HEK293 (cell line): ENCODE results near the gene TMEM141.
"Not testable (repeated sequence)": the region's sequence is repeated elsewhere in the genome, so short reads cannot be mapped to it uniquely, and the experiment has no call there.

ENCODE experiments used
- CTCF ChIA-PET: fragments of 350-600 bp; formaldehyde crosslinking; extraction: SDS; loops from one replicate; lab custom pipeline; 2021; ENCODE audit warnings: antibody characterized with exemption; lab: Yijun Ruan, JAX
- POLR2A ChIA-PET: fragments of 300-600 bp; formaldehyde crosslinking; extraction: SDS; loops from one replicate; lab custom pipeline; 2020; ENCODE audit warnings: antibody characterized with exemption, inconsistent platforms; lab: Yijun Ruan, JAX
- H3K27ac ChIP-seq: fragments of 200-500 bp; sonication (Bioruptor generic); 2 replicates; pipeline ENCODE4 v1.5.1; 2014; ENCODE audit warnings: low read depth, low read length, control low read depth, inconsistent platforms; ENCODE audit errors: extremely low read depth
- H3K36me3 ChIP-seq, 2 experiments: fragments of 200-500 bp in 1 of 2; sonication (Bioruptor generic) in 1 of 2; 1 replicate in 1 of 2; 2 replicates in 1 of 2; pipeline ENCODE4 v1.5.1; 2014 to 2017; ENCODE audit warnings: inconsistent platforms in 2 of 2, low read length in 2 of 2; ENCODE audit not compliant: control insufficient read depth in 2 of 2, insufficient read depth in 1 of 2
- H3K4me1 ChIP-seq: fragments of 200-500 bp; sonication (Bioruptor generic); 2 replicates; pipeline ENCODE4 v1.5.1; 2014; ENCODE audit warnings: mild to moderate bottlenecking, low read length, inconsistent platforms; ENCODE audit not compliant: control insufficient read depth, insufficient read depth
- H3K4me3 ChIP-seq: 2 replicates; pipeline ENCODE4 v1.5.1; 2011; ENCODE audit warnings: low read depth, mild to moderate bottlenecking, control low read depth, low read length, moderate library complexity
- H3K9me3 ChIP-seq: fragments of 200-500 bp; sonication (Bioruptor generic); 2 replicates; pipeline ENCODE4 v1.5.1; 2014; ENCODE audit warnings: low read depth, low read length, inconsistent platforms; ENCODE audit not compliant: control insufficient read depth, insufficient read depth
- FEZF1 ChIP-seq: fragments of 450-650 bp; formaldehyde crosslinking; IDR thresholded peaks from 2 replicates; pipeline ENCODE4 v1.5.1; 2016; ENCODE audit warnings: missing biosample characterization, missing genetic modification characterization
- GLI4 ChIP-seq: fragments of 450-650 bp; formaldehyde crosslinking; IDR thresholded peaks from 2 replicates; pipeline ENCODE4 v1.5.1; 2016; ENCODE audit warnings: missing biosample characterization, missing genetic modification characterization
- GLIS1 ChIP-seq: fragments of 450-650 bp; formaldehyde crosslinking; IDR thresholded peaks from 2 replicates; pipeline ENCODE4 v1.5.1; 2016; ENCODE audit warnings: missing biosample characterization, missing genetic modification characterization
- GLIS2 ChIP-seq: fragments of 450-650 bp; formaldehyde crosslinking; IDR thresholded peaks from 2 replicates; pipeline ENCODE4 v1.5.1; 2016; ENCODE audit warnings: missing biosample characterization, missing genetic modification characterization
- IKZF3 ChIP-seq: fragments of 450-650 bp; IDR thresholded peaks from 2 replicates; pipeline ENCODE4 v1.5.0; 2018; ENCODE audit warnings: missing biosample characterization, mild to moderate bottlenecking, missing genetic modification characterization, moderate library complexity
- KLF10 ChIP-seq: fragments of 450-650 bp; IDR thresholded peaks from 2 replicates; pipeline ENCODE4 v1.5.1; 2018; ENCODE audit warnings: missing biosample characterization, mild to moderate bottlenecking, missing genetic modification characterization
- PRDM1 ChIP-seq: fragments of 450-650 bp; formaldehyde crosslinking; IDR thresholded peaks from 2 replicates; pipeline ENCODE4; 2016; ENCODE audit warnings: missing biosample characterization, missing genetic modification characterization
- PRDM10 ChIP-seq: fragments of 450-650 bp; formaldehyde crosslinking; IDR thresholded peaks from 2 replicates; pipeline ENCODE4 v1.5.1; 2016; ENCODE audit warnings: missing biosample characterization, missing genetic modification characterization
- SCRT1 ChIP-seq: fragments of 450-650 bp; formaldehyde crosslinking; IDR thresholded peaks from 2 replicates; pipeline ENCODE4 v1.5.1; 2016; ENCODE audit warnings: missing biosample characterization, missing genetic modification characterization, borderline replicate concordance
- SCRT2 ChIP-seq: fragments of 450-650 bp; formaldehyde crosslinking; IDR thresholded peaks from 2 replicates; pipeline ENCODE4 v1.5.1; 2016; ENCODE audit warnings: missing biosample characterization, missing genetic modification characterization
- ZBTB20 ChIP-seq: fragments of 450-650 bp; formaldehyde crosslinking; IDR thresholded peaks from 2 replicates; pipeline ENCODE4 v1.5.1; 2016; ENCODE audit warnings: missing biosample characterization, missing genetic modification characterization
- ZBTB48 ChIP-seq: fragments of 450-650 bp; formaldehyde crosslinking; IDR thresholded peaks from 2 replicates; pipeline ENCODE4 v1.5.1; 2016; ENCODE audit warnings: missing biosample characterization, missing genetic modification characterization
- ZNF398 ChIP-seq: fragments of 450-650 bp; formaldehyde crosslinking; IDR thresholded peaks from 2 replicates; pipeline ENCODE4 v1.5.1; 2017; ENCODE audit warnings: missing biosample characterization, missing genetic modification characterization
- ZNF423 ChIP-seq: fragments of 450-650 bp; formaldehyde crosslinking; IDR thresholded peaks from 2 replicates; pipeline ENCODE4 v1.5.1; 2016; ENCODE audit warnings: missing biosample characterization, missing genetic modification characterization
- ZNF48 ChIP-seq: fragments of 450-650 bp; formaldehyde crosslinking; IDR thresholded peaks from 2 replicates; pipeline ENCODE4 v1.5.1; 2016; ENCODE audit warnings: missing biosample characterization, missing genetic modification characterization
- ZNF555 ChIP-seq: fragments of 450-650 bp; formaldehyde crosslinking; conservative IDR thresholded peaks from 2 replicates; pipeline ENCODE4 v1.5.1; 2017; ENCODE audit warnings: missing biosample characterization, mild to moderate bottlenecking, missing genetic modification characterization, inconsistent platforms
- ZNF792 ChIP-seq: fragments of 450-650 bp; formaldehyde crosslinking; IDR thresholded peaks from 2 replicates; pipeline ENCODE4 v1.5.1; 2016; ENCODE audit warnings: missing biosample characterization, missing genetic modification characterization
- ZSCAN16 ChIP-seq: fragments of 450-650 bp; formaldehyde crosslinking; IDR thresholded peaks from 2 replicates; pipeline ENCODE4 v1.5.1; 2016; ENCODE audit warnings: missing biosample characterization, missing genetic modification characterization

TMEM141 gene

GRCh38 chr9:136796238-136796774, 5.2 kb downstream of the TMEM141 start, which contains the start of gene CCDC183:
TSS of gene CCDC183 (plus strand) at chr9:136796338. CDS start at chr9:136796398, 60 bp downstream.
- Histone ChIP-seq H3K9me3 (no peaks in the 10 kb centered on the region), H3K4me1 (peaks cover 14% of the 10 kb centered on the region), H3K36me3 (peaks cover 0 to 21% of the 10 kb centered on the region in 2 experiments; a peak in 1 of 3 replicates), H3K27ac (no peak within 1 kb of the TSS), H3K4me3 (no peak within 1 kb of the TSS)
- CTCF ChIA-PET, result interaction anchor here (1.0 kb wide), 1 partner anchor 69 kb away, joined by 3 read pairs; no protein-coding TSS in a partner anchor
- TF ChIP-seq ZNF792 (tag by site-specific recombination) (no peak), ZNF423 (tag by site-specific recombination) (peak; percentile 38; the same call in 1 of the 2 replicates), GLI4 (tag by site-specific recombination) (no peak), ZSCAN16 (tag by site-specific recombination) (peak; percentile 78; the same call in 1 of the 2 replicates)
- POLR2A ChIA-PET, result interaction anchor here (1.0 kb wide), 1 partner anchor 9 kb away, joined by 3 read pairs; no protein-coding TSS in a partner anchor

- CTCF ChIA-PET, result interaction anchor here (1.0 kb wide), 1 partner anchor 69 kb away, joined by 3 read pairs; no protein-coding TSS in a partner anchor
- TF ChIP-seq PRDM10 (tag by site-specific recombination) (peak; percentile 67), GLIS1 (peak; percentile 40), SCRT1 (peak; percentile 89), SCRT2 (peak; percentile 96), PRDM1 (0 out of 2 replicates have a peak, but pooled peaks have one; percentile 17), FEZF1 (tag by site-specific recombination) (peak; percentile 47), IKZF3 (0 out of 2 replicates have a peak, but pooled peaks have one; percentile 22)
- H3K9me3 ChIP-seq, H3K27ac ChIP-seq, H3K4me3 ChIP-seq, POLR2A ChIA-PET: not testable (repeated sequence)
- Histone ChIP-seq H3K4me1 (peaks cover 14% of the 10 kb centered on the region), H3K36me3 (peaks cover 0 to 21% of the 10 kb centered on the region in 2 experiments; a peak in 1 of 3 replicates)
Measured at GRCh38 chr9:136796775-136797347, 5.7 kb downstream of the TMEM141 start.

GRCh38 chr9:136798708-136799078, 7.5 kb downstream of the TMEM141 start:
- CTCF ChIA-PET, result interaction anchor here (0.6 to 1.2 kb wide), 3 partner anchors 38 to 628 kb away, joined by 3 to 4 read pairs (median 3); no protein-coding TSS in a partner anchor
- Histone ChIP-seq H3K27ac (no peak overlapping the region), H3K9me3 (no peaks in the 10 kb centered on the region)
- POLR2A ChIA-PET, result no interaction called here
- TF ChIP-seq ZNF398 (tag by site-specific recombination) (no peak), ZBTB48 (tag by site-specific recombination) (no peak), ZNF48 (tag by site-specific recombination) (no peak), GLIS2 (0 out of 2 replicates have a peak, but pooled peaks have one; percentile 17), ZNF555 (tag by site-specific recombination) (no peak), ZBTB20 (tag by site-specific recombination) (no peak), KLF10 (tag by site-specific recombination) (no peak)
- TF ChIP-seq, all 188 proteins: peak for 1
- peaks cover 14% of the 10 kb centered on the region for H3K4me1 ChIP-seq
- no peak overlapping the region for H3K4me3 ChIP-seq
- peaks cover 0 to 5% of the 10 kb centered on the region in 2 experiments; a peak in 1 of 3 replicates for H3K36me3 ChIP-seq
